ENCODE measurements around the gene GDNF.
"Not testable (repeated sequence)": the region's sequence is repeated elsewhere in the genome, so short reads cannot be mapped to it uniquely, and the experiment has no call there.

The GDNF gene, protein sequence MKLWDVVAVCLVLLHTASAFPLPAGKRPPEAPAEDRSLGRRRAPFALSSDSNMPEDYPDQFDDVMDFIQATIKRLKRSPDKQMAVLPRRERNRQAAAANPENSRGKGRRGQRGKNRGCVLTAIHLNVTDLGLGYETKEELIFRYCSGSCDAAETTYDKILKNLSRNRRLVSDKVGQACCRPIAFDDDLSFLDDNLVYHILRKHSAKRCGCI

DNA sequence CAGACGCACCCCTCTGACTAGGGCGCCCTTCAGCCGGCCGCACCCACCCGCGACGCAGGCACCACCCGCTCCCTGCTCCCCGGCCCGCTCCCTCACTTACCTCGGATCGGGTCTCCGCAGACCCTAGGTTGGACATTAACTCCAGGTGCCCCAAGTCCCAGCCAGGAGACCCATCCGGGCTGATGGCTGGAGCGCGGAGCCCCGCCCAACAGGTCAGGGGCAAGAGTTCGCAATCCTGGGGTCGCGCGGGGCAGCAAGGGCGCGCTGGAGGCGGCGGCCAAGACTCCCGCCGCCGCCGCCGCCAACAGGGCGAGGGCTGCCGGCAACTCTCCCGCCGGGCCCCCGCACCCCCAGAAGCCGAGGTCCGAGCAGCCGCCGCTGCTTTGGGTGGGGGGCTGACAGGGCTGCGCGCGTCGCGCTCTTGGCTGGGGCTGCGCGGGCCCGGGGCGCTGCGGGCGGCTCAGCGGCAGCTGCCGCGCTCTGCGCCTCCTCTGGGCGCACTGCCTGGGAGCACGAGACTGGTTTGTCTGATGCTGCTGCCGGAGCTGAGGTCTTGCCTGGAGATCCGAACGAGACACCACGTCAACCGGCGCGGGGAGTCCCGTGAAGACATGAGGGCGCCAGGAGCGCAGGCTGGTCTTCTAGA, at the start of gene GDNF:
TSS of gene GDNF (minus strand) at position 635 of the 646 bp plus-strand sequence. CDS start 5,245 bp downstream, outside the sequence.
- peak within 1 kb of the TSS; percentile 61 for H3K4me3 ChIP-seq (ENCODE audit: low read depth, low read length)

DNA sequence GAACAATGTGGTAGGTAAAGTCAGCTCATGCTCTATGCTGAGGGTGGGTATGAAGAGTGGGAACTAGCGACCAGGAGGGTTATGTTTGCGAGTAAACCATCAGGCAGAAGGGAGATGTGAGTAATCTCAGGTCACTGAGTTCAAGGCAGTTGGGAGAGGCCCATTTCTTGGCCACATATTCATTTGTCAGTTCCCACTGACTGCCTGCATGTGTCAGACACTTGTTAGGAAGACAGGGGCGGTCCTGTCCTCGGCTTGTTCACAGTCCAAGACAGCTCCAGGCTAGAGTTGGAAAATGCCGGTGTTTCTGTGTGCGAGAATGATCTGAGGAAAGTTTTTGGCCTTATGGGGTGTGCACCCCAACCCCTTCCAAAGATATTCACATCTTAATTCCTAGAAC, 48.6 kb upstream of the GDNF start:
- no peak for DNase-seq (ENCODE audit: low read depth)
- no peak overlapping the region for H3K4me3 ChIP-seq (ENCODE audit: low read depth, low read length)

More for the DNA sequence above, at the start of gene GDNF:
- DNase-seq (ENCODE audit: low read depth): no peak

DNA sequence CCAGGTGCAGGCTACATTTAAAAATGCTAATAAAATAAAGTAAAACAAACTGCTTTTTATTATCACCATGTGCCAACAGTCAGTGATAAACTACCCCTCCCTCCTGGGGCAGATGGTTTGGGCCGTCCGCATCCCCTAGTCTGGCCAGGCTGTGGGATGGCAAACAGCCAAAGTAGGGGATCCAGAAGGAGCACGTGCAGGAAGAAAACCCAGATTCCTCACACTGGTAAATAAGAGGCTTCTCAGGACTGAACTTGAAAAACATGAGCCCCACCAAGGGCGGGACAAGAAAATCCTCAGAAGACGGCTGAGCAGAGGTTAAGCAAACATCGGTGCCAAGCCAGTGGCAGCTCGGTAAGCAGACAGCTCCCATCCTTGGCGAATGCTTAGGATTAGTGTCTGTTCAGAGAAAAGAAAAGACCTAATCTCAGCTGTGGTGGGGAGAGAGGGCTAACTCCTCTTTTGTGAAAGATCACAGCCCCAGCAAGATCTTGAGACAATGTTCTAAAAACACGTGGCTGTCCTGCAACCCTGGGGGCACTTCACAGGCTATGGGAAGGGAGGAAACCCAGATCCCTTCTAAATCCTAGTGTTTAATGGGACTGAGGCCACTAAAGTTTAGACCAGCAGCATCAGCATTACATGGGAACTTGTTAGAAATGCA, 46.5 kb upstream of the GDNF start:
- H3K4me3 ChIP-seq (ENCODE audit: low read depth, low read length): no peak overlapping the region

DNA sequence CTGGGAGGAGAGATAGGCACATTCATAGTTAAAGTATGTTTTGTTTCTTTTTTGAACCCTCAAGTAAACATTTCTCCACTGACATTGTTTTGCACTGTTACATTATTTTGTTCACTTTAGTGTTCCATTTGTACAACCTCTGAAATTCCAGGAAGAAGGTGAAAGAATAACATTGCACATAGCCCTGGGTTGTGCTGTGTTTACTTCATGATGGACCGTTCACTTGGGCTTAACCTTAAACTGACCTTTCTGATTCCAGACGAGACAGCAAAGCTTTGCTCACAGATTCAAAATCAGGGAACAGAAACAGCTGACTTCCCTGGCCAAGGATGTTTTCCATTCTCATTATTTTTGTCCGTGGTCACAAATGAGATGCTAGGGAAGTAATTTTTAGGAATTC, 42.8 kb upstream of the GDNF start:
- DNase-seq (ENCODE audit: low read depth): no peak

More for the DNA sequence above, 46.5 kb upstream of the GDNF start:
- no peak for DNase-seq (ENCODE audit: low read depth)

DNA sequence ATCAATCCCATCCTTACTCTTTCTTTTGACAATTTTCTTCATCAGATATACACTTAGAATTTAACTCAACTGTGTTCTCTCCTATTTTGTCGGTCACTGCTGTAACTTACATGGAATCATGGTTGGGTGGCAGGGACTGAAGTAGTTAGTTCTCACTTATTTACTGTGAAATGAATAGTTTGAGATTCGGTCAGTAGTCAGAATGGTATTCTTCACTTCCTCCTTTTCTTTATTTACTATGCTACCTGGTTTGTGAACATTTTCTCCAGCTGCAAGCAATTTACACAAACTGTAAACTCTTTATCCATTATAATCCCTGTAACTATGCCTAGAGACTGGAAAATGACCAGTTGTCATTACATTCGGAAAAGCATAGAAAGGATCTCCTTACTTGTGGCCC, 41.5 kb upstream of the GDNF start:
- H3K4me3 ChIP-seq (ENCODE audit: low read depth, low read length): no peak overlapping the region
- no peak for DNase-seq (ENCODE audit: low read depth)

More for the DNA sequence above, 42.8 kb upstream of the GDNF start:
- no peak overlapping the region for H3K4me3 ChIP-seq (ENCODE audit: low read depth, low read length)

DNA sequence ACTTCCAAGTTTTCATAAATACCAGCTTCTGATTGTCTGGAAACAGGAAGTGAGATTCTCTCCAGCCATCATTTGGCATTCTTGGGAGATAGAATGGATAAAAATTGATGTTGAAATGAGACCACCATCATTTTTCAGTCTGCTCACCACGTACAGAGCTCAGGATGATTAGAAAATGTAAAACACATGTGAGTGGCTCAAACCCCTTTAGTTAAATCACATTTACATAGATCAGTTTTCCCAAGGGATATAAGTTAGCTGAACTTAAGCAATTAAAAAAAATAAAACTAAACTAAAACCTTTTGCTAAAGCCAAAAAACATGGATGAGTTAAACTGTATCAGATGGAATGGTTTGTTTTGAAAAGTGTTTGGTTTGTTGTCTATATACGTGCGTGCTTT, 37.1 kb upstream of the GDNF start:
- no peak for DNase-seq (ENCODE audit: low read depth)

DNA sequence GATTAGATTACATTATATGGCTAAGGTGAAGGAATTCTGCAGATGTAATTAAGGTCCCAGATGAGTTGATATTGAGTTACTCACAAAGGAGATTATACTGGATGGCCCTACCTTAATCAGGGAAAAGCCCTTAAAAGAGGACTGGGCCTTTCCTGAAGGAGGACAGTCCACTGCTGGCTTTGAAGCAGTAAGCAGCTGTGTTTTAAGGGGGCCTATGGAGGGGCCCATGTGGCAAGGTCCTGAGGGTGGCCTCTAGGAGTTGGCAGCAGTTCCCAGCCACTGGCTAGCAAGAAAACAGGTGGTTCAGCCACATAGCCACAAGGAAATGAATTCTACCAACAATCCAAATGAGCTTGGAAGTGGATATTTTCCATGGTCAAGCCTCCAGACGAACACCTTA, 36.4 kb upstream of the GDNF start:
- no peak for DNase-seq (ENCODE audit: low read depth)
- H3K4me3 ChIP-seq (ENCODE audit: low read depth, low read length): no peak overlapping the region

More for the DNA sequence above, 37.1 kb upstream of the GDNF start:
- no peak overlapping the region for H3K4me3 ChIP-seq (ENCODE audit: low read depth, low read length)

DNA sequence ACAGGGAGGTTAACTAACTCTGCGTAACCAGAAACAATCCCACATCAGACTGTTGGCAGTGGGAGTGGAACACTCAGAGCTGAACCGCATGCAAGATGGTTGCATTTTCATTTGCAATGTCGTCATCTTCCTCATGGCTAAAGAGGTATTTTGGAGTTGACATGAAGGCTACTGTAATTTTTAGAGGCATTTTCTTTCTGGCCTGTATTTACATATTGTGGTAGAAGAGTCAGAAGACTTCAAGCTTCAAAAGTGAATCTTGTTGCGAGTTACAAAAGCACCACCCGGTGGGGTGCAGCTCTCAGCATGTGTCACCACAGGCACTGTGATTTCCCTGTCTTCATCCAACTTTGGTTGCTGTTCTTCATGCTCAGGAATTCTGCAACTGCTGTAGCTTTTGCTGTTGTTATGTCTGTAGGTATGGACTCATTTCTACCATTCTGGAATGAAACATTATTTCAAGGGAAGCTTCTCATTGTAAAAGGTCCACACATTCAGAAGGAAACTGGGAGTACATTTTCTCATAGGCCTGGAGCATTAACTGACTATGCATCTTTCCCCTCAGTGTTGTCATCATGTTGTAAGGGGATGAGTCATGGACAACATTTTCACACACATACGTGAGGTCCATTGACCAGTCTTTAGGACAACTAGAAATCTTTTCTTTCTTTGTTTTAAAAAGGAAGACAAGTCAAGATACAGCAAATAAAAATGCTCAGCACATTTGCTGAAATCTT, 35.4 kb upstream of the GDNF start:
- peak; percentile 87 for DNase-seq (ENCODE audit: low read depth)
- H3K4me3 ChIP-seq (ENCODE audit: low read depth, low read length): no peak overlapping the region

DNA sequence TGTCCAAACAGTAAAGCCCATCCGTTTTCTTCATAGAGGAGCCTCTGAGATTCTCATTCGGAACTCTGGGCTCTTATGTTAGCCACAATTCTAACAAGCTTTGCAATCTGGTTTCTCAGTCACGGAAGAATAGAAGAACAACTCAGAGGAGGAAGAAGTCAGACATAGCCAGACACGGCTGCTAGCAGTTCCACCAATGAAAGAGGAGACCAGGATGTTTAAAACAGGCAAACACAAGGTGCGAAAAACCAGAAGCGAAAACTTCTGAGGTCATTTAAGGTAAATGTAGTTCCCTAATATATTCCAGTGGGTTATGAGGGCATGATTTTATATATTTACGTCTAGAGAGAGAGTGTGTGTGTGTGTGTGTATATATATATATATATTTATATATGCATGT, 34.1 kb upstream of the GDNF start:
- H3K4me3 ChIP-seq (ENCODE audit: low read depth, low read length): no peak overlapping the region
- DNase-seq (ENCODE audit: low read depth): no peak

DNA sequence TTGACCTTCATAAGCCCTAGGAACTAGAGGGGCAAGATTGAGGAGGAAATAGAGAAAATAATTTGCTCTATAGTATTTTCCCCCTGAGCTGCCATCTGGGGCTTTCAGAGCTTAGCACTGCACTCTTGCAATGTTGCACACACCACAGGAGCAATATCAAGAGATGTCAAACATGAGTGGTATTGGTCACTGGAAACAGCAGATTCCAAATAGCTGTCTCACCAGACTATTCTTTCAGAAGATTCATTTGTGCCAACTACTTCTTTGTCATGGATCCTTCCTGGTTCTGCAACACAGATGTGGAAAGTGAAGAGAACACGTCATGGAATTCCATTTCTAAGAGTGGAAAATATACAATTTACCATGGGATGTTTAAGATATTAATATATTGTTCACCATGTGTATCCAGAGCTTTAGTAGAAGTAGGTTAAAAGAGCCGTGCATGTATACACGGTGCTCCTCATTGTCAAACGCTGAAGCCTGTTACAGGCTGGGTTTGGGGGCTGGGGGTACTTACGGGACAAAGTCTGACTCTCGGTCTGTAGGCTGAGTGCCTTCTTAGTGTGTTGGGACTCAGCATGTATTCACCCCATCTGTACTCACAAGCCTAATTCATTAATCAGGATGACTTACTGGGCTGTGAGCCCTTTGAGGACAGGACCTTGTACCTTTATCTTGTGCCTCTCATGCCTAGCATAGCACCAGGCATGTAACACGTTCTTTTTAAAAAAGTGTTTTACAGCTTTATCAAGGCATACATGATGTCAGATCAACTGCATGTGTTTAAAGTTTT, 31.4 kb upstream of the GDNF start:
- H3K4me3 ChIP-seq (ENCODE audit: low read depth, low read length): no peak overlapping the region
- peak; percentile 68 for DNase-seq (ENCODE audit: low read depth)

DNA sequence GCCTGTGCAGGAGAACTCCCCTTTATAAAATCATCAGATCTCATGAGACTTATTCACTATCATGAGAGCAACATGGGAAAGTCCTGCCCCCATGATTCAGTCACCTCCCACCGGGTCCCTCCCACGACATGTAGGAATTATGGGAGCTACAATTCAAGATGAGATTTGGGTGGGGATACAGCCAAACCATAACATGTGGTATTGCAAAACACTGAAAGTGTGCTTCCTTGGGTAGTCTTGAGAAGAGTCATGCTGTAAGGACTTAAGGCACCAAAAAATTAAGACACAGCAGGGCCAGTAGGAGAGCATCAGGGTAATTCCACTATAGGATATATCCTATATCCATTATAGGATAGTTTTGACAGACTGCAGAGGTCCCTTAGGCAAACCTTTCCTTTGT, 29.4 kb upstream of the GDNF start:
- no peak for DNase-seq (ENCODE audit: low read depth)
- no peak overlapping the region for H3K4me3 ChIP-seq (ENCODE audit: low read depth, low read length)

DNA sequence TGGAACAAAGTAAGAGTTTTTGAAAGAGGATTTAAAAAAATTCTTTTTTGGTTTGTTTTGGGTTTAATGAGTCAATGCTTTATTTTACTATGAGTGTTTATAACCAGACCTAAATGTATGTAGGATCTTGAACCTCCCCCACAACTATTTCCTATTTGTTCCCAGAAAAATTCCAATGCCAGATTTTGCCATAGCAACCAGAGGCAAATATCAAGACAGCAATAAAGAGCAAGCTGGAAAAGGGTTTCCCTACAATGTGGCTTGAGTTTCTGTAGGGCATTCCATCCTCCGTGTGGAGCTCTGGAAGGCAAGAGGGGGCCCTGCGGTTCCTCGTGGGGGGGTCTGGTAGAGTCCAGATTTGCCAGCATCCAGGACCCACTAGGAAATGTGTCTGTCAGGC, 27.8 kb upstream of the GDNF start:
- no peak for DNase-seq (ENCODE audit: low read depth)

DNA sequence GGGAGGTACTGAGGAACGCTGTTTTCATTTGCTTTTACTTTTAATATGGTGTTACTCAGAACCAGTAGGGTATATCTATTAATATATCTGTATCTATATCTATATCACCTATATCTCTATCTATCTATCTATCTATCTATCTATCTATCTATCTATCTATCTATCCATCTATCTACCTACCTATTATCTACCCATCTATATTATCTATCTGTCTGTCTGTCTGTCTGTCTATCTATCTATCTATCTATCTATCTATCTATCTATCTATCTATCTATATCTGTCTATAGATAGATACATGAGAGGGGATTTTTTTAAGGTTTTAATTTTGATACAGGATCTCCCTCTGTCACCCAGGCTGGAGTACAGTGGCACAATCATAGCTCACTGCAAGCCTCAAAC, 23.1 kb upstream of the GDNF start:
- DNase-seq (ENCODE audit: low read depth); H3K4me3 ChIP-seq (ENCODE audit: low read depth, low read length): not testable (repeated sequence)

More for the DNA sequence above, 27.8 kb upstream of the GDNF start:
- H3K4me3 ChIP-seq (ENCODE audit: low read depth, low read length): no peak overlapping the region

DNA sequence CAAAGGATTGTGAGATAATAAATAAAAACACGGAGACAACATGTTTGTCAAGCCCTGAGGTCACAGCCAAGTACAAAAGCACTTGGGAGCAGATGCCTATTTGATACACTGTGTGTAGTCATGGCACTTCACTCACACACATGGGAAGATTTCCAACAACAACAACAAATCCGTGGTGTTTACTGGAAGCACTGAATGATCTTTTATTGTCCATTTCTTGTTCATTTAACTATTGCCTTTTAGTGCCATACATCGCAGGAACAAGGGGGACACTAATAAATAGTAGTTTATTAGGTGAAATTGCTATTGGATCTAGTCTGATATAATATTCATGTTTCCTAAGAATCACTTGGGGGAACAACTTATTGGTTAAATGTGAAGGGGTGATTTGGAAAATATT, 20.4 kb upstream of the GDNF start:
- no peak overlapping the region for H3K4me3 ChIP-seq (ENCODE audit: low read depth, low read length)
- DNase-seq (ENCODE audit: low read depth): no peak

DNA sequence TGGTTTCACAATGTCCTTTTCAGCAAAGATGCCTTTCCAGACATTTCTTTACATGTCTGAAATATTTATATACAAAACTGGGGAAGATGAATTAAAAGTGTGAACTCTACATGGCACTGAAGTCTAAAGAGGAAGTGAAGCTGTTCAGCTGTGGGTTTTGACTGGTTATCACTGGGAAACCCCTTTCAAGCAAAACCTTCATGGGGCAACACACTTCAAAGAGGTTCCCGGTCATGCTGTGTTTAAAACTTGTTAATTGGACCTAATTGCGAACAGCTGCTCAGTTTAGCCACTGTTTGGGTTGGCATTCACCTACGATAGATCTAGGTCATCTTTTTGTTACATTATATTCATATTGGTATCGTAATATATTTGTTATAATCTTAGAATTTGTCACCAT, 20.0 kb upstream of the GDNF start:
- DNase-seq (ENCODE audit: low read depth): no peak
- no peak overlapping the region for H3K4me3 ChIP-seq (ENCODE audit: low read depth, low read length)

DNA sequence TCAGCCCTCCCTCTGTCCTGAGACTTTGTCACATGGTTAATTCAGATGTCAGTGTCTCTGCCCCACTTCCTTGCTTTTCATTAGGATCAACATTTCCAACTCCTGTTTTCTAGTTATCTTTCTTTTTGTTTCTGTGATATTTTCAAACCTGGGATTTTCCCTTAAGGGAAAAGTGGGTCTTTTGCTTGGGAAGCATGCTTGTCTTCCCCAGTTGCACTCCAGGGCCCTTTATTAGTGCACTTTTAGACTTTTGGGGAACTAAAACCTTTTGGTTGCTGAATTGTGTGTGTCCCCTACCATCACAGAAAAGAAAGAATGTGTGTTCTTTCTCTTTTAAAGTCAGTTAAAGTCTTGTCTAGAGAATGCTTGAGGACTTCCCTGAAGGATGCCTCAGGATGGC, 18.4 kb upstream of the GDNF start:
- no peak overlapping the region for H3K4me3 ChIP-seq (ENCODE audit: low read depth, low read length)
- no peak for DNase-seq (ENCODE audit: low read depth)

DNA sequence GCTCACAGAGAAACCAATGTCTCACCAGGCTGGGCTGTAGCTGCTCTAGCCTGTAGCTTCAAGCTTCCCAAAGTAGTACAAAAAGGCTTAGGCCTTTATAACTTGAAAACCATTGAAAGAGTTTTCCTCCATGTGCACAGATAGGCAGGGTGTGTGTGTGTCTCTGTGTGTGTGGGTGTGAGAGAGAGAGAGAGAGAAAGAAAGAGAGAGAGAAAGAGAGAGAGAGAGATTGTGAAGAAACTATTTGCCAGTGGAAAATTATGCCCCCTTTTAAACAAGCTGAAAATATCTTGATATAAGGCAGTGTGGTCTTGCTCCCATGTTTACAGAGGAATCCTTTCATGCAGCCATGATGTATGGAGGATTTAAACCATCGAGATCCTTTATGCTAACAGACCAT, 17.9 kb upstream of the GDNF start:
- DNase-seq (ENCODE audit: low read depth): no peak
- no peak overlapping the region for H3K4me3 ChIP-seq (ENCODE audit: low read depth, low read length)

DNA sequence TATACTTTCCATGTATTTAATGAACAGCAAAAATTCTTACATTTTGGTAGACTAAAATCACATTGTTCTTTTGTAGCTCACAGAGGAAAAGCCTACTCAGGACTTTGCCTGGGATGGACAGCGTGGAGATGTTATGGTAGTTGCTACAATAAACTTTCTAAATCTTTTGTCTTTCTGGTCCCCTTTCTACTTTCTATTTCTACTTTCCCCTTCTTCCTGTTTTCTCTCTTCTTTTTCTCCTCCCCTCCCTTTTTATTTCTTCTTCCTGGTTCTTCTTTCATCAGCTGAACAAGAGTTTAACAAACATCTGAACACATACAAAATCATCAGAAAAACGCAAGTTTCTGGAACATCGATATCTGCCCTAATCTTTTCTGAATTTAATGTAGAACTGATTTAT, 15.6 kb upstream of the GDNF start:
- DNase-seq (ENCODE audit: low read depth): no peak
- H3K4me3 ChIP-seq (ENCODE audit: low read depth, low read length): no peak overlapping the region

DNA sequence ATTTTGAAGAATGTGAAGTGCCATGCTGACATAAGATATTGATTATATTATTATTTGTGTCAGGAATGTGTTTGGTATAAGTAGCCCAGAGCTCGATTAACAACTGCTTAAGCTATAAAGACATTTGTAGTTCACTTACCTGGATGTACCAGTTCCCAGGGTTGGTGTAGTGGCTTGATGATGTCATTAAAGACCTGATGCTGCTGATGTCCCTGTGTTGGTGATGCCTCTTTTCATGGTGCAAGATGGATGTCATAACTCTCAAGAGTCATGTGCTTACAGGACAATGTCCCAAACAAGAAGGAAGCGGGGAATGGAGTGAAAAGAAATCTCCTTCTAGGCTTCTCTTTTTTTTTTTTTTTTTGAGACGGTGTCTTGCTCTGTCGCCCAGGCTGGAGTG, 11.5 kb upstream of the GDNF start:
- DNase-seq (ENCODE audit: low read depth): no peak
- H3K4me3 ChIP-seq (ENCODE audit: low read depth, low read length): no peak overlapping the region
